Measurements from ENCODE around the gene BRWD1.
A peak's percentile ranks its signal among the peaks of the same experiment; 100 is the strongest.

BRWD1 gene

GRCh38 chr21:39346671-39347331 lies 33.4 kb upstream of the BRWD1 start:
- Histone ChIP-seq H3K9me3 (ENCODE audit: insufficient read depth, low read length) (no peaks in the 10 kb centered on the region), H3K27ac (ENCODE audit: low read depth, low read length) (peak overlapping the region; percentile 94), H2AFZ (ENCODE audit: low read depth, low read length, severe bottlenecking) (no peak overlapping the region), H3K79me2 (ENCODE audit: insufficient read depth, low read length) (peaks cover 43% of the 10 kb centered on the region), H3K36me3 (ENCODE audit: low read length) (peaks cover 54% of the 10 kb centered on the region), H3K27me3 (ENCODE audit: low read length) (no peaks in the 10 kb centered on the region), H3K4me2 (ENCODE audit: low read depth, low read length, poor library complexity, severe bottlenecking) (peak overlapping the region; percentile 64), H3K9ac (ENCODE audit: low read length) (peak overlapping the region; percentile 99), H3F3A (ENCODE audit: insufficient read depth) (peaks cover 71% of the 10 kb centered on the region), H3K9me2 (replicated peaks; ENCODE audit: insufficient read depth, low read length) (no peaks in the 10 kb centered on the region), H4K20me1 (ENCODE audit: low read depth, low read length) (peaks cover 6% of the 10 kb centered on the region), H3K4me3 (ENCODE audit: insufficient read depth, low read length, poor library complexity, severe bottlenecking) (peak overlapping the region; percentile 100)
- TF ChIP-seq EZH2phosphoT487 (conservative IDR thresholded peaks at IDR 0.05; ENCODE audit: low read length) (no peak), CTCF (IDR thresholded peaks at IDR 0.05; ENCODE audit: insufficient read depth, low read length, poor library complexity, severe bottlenecking) (no peak)

DNA sequence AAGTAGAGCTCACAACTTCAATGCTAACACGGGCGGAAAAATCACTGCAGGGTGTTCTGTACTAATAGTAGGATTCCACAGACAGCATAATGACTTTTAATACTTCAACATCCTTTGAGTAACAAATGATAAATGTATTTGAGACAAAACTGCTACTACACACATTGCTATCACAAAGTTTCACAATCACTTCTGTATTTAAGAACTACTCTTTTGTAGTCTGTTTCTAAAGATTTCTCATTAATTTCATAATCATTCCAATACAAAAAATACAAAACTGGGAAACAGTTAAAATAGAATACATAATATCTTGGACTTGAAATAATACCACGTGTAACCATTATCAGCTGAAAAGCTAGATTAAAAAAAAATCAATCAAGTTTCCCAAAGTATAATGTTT lies 32.8 kb upstream of the BRWD1 start:
- Histone ChIP-seq H3K79me2 (ENCODE audit: insufficient read depth, low read length) (peaks cover 43% of the 10 kb centered on the region), H3K4me2 (ENCODE audit: low read depth, low read length, poor library complexity, severe bottlenecking) (peak overlapping the region; percentile 64)

DNA sequence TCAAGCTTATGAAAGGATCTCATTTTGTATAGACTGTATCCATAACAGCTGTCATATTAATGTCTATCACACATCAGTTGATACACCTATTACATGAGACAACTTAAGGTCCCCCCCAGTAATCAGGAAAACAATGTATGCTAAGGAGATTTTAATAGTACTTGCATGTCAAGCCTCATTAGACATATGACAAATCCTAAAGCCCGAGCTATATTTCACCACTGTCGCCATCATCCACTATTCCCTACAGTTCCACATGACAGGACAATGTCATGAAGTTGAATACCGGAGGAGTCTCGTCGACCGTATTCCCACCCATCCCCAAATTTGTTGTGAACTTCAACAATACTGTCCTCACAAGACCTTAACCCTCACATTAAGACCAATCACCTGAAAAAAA lies 32.0 kb upstream of the BRWD1 start:
- no peaks in the 10 kb centered on the region for H3K9me2 ChIP-seq (replicated peaks; ENCODE audit: insufficient read depth, low read length)
- H3K36me3 ChIP-seq (ENCODE audit: low read length), result peaks cover 58% of the 10 kb centered on the region
- peak overlapping the region; percentile 100 for H3K4me3 ChIP-seq (ENCODE audit: insufficient read depth, low read length, poor library complexity, severe bottlenecking)
- H3F3A ChIP-seq (ENCODE audit: insufficient read depth), result peaks cover 78% of the 10 kb centered on the region
- H4K20me1 ChIP-seq (ENCODE audit: low read depth, low read length), result peaks cover 6% of the 10 kb centered on the region
- peaks cover 43% of the 10 kb centered on the region for H3K79me2 ChIP-seq (ENCODE audit: insufficient read depth, low read length)
- H3K4me2 ChIP-seq (ENCODE audit: low read depth, low read length, poor library complexity, severe bottlenecking), result peak overlapping the region; percentile 64
- peak overlapping the region; percentile 99 for H3K9ac ChIP-seq (ENCODE audit: low read length)
- no peak overlapping the region for H2AFZ ChIP-seq (ENCODE audit: low read depth, low read length, severe bottlenecking)
- peak overlapping the region; percentile 94 for H3K27ac ChIP-seq (ENCODE audit: low read depth, low read length)
- no peaks in the 10 kb centered on the region for H3K27me3 ChIP-seq (ENCODE audit: low read length)
- TF ChIP-seq CTCF (IDR thresholded peaks at IDR 0.05; ENCODE audit: insufficient read depth, low read length, poor library complexity, severe bottlenecking), result no peak
- no peak for TF ChIP-seq EZH2phosphoT487 (conservative IDR thresholded peaks at IDR 0.05; ENCODE audit: low read length)
- H3K9me3 ChIP-seq (ENCODE audit: insufficient read depth, low read length), result no peaks in the 10 kb centered on the region

More for the DNA sequence above, 32.8 kb upstream of the BRWD1 start:
- TF ChIP-seq CTCF (IDR thresholded peaks at IDR 0.05; ENCODE audit: insufficient read depth, low read length, poor library complexity, severe bottlenecking), result no peak
- no peak for TF ChIP-seq EZH2phosphoT487 (conservative IDR thresholded peaks at IDR 0.05; ENCODE audit: low read length)
- H3K4me3 ChIP-seq (ENCODE audit: insufficient read depth, low read length, poor library complexity, severe bottlenecking), result peak overlapping the region; percentile 100
- H2AFZ ChIP-seq (ENCODE audit: low read depth, low read length, severe bottlenecking), result no peak overlapping the region
- no peaks in the 10 kb centered on the region for H3K9me2 ChIP-seq (replicated peaks; ENCODE audit: insufficient read depth, low read length)
- H4K20me1 ChIP-seq (ENCODE audit: low read depth, low read length), result peaks cover 6% of the 10 kb centered on the region
- peak overlapping the region; percentile 99 for H3K9ac ChIP-seq (ENCODE audit: low read length)
- peaks cover 77% of the 10 kb centered on the region for H3F3A ChIP-seq (ENCODE audit: insufficient read depth)
- no peaks in the 10 kb centered on the region for H3K27me3 ChIP-seq (ENCODE audit: low read length)
- no peaks in the 10 kb centered on the region for H3K9me3 ChIP-seq (ENCODE audit: insufficient read depth, low read length)
- peaks cover 58% of the 10 kb centered on the region for H3K36me3 ChIP-seq (ENCODE audit: low read length)
- H3K27ac ChIP-seq (ENCODE audit: low read depth, low read length), result peak overlapping the region; percentile 94
